ENCODE data around the gene ATP6V0A4.
"Not testable (repeated sequence)": the region's sequence is repeated elsewhere in the genome, so short reads cannot be mapped to it uniquely, and the experiment has no call there.

ATP6V0A4 gene

GRCh38 chr7:138697535-138698182 lies 100.3 kb downstream of the ATP6V0A4 start:
- no peak for DNase-seq

GRCh38 chr7:138695776-138696175 lies 102.2 kb downstream of the ATP6V0A4 start:
- DNase-seq = not testable (repeated sequence)

- no peak for DNase-seq
Measured at GRCh38 chr7:138695106-138695505, 102.9 kb downstream of the ATP6V0A4 start.

- no peak for DNase-seq
Measured at GRCh38 chr7:138691178-138691577, 106.8 kb downstream of the ATP6V0A4 start.

- no peak for DNase-seq
Measured at GRCh38 chr7:138690495-138690894, 107.5 kb downstream of the ATP6V0A4 start.

- not testable (repeated sequence) for DNase-seq
Measured at GRCh38 chr7:138688037-138688436, 110.0 kb downstream of the ATP6V0A4 start.

GRCh38 chr7:138684340-138684739 lies 113.7 kb downstream of the ATP6V0A4 start:
- no peak for DNase-seq

- DNase-seq = no peak
Measured at GRCh38 chr7:138679793-138680192, 118.2 kb downstream of the ATP6V0A4 start.

- DNase-seq = no peak
Measured at GRCh38 chr7:138670594-138670993, 127.4 kb downstream of the ATP6V0A4 start.

GRCh38 chr7:138669364-138669763 lies 128.6 kb downstream of the ATP6V0A4 start:
- DNase-seq = no peak

- no peak for DNase-seq
Measured at GRCh38 chr7:138668946-138669345, 129.1 kb downstream of the ATP6V0A4 start.

GRCh38 chr7:138668229-138668596 lies 129.8 kb downstream of the ATP6V0A4 start:
- DNase-seq = no peak

GRCh38 chr7:138667535-138668228 lies 130.3 kb downstream of the ATP6V0A4 start:
- no peak for DNase-seq

GRCh38 chr7:138666385-138666784 lies 131.6 kb downstream of the ATP6V0A4 start:
- no peak for DNase-seq

GRCh38 chr7:138665669-138666140 lies 132.3 kb downstream of the ATP6V0A4 start:
- DNase-seq = no peak

- no peak for DNase-seq
Measured at GRCh38 chr7:138665249-138665648, 132.7 kb downstream of the ATP6V0A4 start.

- DNase-seq = no peak
Measured at GRCh38 chr7:138663725-138664710, 134.0 kb downstream of the ATP6V0A4 start.

GRCh38 chr7:138662991-138663320 lies 135.0 kb downstream of the ATP6V0A4 start:
- DNase-seq = no peak

- DNase-seq = no peak
Measured at GRCh38 chr7:138662076-138662990, 135.7 kb downstream of the ATP6V0A4 start.

GRCh38 chr7:138661069-138661635 lies 136.8 kb downstream of the ATP6V0A4 start:
- DNase-seq = no peak

GRCh38 chr7:138658889-138659288 lies 139.1 kb downstream of the ATP6V0A4 start:
- DNase-seq = no peak

- no peak for DNase-seq
Measured at GRCh38 chr7:138657854-138658386, 140.1 kb downstream of the ATP6V0A4 start.
